ENCODE measurements around the gene FANCL. TPM values are rescaled to one million over a fixed set of nuclear protein-coding genes. Genes with fewer than 3 reads are reported as not detected.
"Not testable (repeated sequence)": the region's sequence is repeated elsewhere in the genome, so short reads cannot be mapped to it uniquely, and the experiment has no call there.

The FANCL gene
- total RNA-seq, 1 experiment from 2014 or later: 46.8 TPM

DNA sequence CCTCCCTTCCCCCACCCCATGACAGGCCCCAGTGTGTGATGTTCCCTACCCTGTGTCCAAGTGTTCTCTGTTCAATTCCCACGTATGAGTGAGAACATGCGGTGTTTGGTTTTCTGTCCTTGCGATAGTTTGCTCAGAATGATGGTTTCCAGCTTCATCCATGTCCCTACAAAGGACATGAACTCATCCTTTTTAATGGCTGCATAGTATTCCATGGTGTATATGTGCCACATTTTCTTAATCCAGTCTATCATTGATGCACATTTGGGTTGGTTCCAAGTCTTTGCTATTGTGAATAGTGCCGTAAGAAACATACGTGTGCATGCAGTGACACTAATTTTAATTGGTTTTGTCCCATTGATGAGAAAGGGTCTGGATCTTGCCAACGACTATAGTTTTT is 95.4 kb downstream of the FANCL start:
- not testable (repeated sequence) for H3K27me3 ChIP-seq (ENCODE audit: control insufficient read depth, insufficient read depth, low read length); H3K4me3 ChIP-seq (ENCODE audit: insufficient read depth, low read depth, low read length); DNase-seq

DNA sequence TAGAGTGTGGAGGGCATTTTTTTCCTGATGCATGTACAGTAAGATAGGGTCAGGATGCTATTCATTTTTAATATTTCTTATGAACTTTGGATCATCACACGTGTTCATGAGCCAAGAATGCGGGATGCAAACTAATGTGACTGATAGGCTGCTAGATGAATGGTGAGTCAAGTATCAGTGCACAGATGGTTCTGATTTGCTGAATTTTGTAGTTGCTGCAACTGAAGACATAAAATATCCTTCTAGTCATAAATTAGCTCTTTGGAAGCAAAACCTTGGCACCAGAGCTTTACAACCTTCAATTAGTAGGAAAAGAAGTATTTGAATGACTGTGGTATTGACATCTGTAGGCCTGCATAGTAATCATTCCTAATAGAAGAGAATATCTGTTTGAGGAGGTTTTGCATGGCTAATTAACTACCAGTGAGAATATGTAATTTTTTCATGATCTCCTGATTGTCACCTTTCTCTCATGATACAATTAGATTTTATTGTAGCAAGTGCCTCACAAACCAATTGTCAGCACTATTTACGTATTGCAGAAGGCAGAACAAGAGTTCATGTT is 100.5 kb downstream of the FANCL start:
- H3K36me3 ChIP-seq (replicated peaks; ENCODE audit: control insufficient read depth, insufficient read depth, low read length): no peaks in the 10 kb centered on the region
- H3K27me3 ChIP-seq (ENCODE audit: control insufficient read depth, insufficient read depth, low read length): no peaks in the 10 kb centered on the region
- H3K4me3 ChIP-seq (ENCODE audit: insufficient read depth, low read depth, low read length): no peak overlapping the region
- no peak for DNase-seq

More for the DNA sequence above, 95.4 kb downstream of the FANCL start:
- not testable (repeated sequence) for H3K36me3 ChIP-seq (replicated peaks; ENCODE audit: control insufficient read depth, insufficient read depth, low read length)

DNA sequence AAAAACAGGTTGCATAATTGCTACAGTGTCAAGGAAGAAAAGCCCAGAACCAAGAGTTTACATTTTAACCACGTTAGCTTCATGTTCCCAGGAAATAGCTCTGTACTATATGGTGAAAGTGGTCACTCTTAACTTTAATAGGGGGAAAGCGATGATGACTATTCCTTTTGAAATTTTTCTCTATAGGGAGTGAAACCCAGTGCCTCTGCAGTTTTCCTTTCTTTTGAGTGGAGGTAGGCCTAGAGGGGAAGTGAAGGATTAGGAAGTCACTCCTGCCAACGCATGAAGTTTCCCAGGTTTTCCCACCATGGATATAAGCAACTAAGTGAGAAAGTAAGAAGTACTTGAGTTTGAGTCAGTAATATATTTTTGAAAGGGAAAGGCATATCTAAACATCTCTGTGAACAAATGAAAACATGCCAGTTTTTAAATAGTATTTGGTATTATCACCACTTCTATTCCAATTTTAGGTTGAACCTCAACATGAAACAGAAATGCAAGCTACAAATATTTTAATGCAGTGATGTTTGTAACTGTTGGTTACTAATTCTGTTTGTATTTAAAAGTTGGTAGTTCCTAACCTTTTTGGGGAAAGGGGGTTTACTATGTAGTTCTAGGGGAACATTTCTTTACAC is 102.6 kb downstream of the FANCL start:
- no peaks in the 10 kb centered on the region for H3K36me3 ChIP-seq (replicated peaks; ENCODE audit: control insufficient read depth, insufficient read depth, low read length)
- no peak for DNase-seq
- H3K4me3 ChIP-seq (ENCODE audit: insufficient read depth, low read depth, low read length): no peak overlapping the region
- no peaks in the 10 kb centered on the region for H3K27me3 ChIP-seq (ENCODE audit: control insufficient read depth, insufficient read depth, low read length)

DNA sequence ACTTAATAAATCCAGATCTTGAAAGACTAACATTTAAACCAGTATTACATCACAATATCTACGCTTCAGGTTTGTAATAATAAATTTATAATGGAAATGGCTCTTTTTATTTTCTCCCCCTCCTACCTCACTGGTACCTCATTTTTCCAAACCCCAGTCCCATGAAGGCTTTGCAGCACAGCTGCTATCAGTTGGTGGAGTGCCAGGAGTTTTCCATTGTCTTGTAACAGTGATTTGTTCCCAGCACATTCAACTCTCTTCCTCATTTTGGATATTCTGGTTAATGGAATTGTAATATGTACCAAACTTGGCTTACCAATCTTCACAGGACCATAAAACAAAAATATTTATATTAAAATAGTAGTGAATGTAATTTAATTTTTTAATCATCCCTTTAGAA is 103.3 kb downstream of the FANCL start:
- Histone ChIP-seq H3K36me3 (replicated peaks; ENCODE audit: control insufficient read depth, insufficient read depth, low read length) (no peaks in the 10 kb centered on the region), H3K4me3 (ENCODE audit: insufficient read depth, low read depth, low read length) (no peak overlapping the region), H3K27me3 (ENCODE audit: control insufficient read depth, insufficient read depth, low read length) (no peaks in the 10 kb centered on the region)
- DNase-seq: no peak

DNA sequence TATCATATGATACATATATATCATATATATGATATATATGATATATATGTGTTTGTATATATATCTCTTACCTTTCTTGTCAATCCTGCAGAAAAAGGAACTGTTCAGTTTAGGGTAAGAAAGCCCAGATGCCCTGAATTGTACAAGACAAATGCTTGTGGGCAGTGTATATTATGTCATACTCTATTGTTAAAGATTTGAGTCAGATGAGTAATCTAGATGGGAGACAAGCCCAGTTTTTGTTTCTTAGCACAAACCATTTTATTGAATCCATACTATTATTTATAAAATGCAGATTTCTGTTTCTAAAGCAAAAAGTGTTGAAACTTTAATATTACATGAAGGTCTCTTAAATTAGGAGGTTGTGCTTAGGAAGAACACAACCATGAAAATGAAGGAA is 103.9 kb downstream of the FANCL start:
- Histone ChIP-seq H3K4me3 (ENCODE audit: insufficient read depth, low read depth, low read length) (no peak overlapping the region), H3K36me3 (replicated peaks; ENCODE audit: control insufficient read depth, insufficient read depth, low read length) (no peaks in the 10 kb centered on the region), H3K27me3 (ENCODE audit: control insufficient read depth, insufficient read depth, low read length) (no peaks in the 10 kb centered on the region)
- DNase-seq: no peak

DNA sequence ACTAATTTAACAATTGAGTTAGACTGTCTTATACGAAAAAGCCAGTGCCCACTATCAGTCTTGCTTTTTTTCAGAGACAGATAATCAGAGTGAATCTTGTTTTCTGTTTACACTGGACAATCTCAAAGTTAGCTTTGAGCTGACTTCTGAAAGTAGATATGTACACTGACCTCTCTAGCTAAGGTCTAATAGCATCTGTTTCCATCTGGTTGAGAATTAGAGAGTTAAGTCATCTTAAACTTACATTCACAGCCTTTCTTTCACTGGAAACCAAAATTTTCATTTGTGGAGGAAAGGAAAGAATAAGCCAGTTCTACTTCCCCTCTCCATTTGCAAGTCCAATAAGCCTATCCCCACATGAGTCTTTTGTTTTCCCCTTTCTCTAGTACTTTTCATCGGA is 105.3 kb downstream of the FANCL start:
- Histone ChIP-seq H3K36me3 (replicated peaks; ENCODE audit: control insufficient read depth, insufficient read depth, low read length) (no peaks in the 10 kb centered on the region), H3K4me3 (ENCODE audit: insufficient read depth, low read depth, low read length) (no peak overlapping the region), H3K27me3 (ENCODE audit: control insufficient read depth, insufficient read depth, low read length) (no peaks in the 10 kb centered on the region)
- no peak for DNase-seq

DNA sequence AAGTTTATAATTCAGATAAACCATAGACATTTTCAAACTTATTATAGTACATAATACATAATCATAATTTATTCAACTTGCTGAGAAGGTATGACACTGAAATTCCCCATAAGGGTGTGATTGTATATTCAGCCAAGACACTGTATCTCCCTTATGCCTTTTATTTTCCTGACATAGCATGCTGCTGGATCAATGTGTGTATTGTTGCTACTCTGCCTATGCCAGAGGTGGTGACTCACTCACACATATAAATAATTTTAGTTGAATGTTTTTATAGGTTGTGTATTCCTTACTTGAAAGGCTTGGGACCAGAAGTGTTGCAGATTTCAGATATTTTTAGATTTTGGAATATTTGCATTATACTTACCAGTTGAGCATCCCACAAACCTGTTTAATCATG is 107.7 kb downstream of the FANCL start:
- no peak overlapping the region for H3K4me3 ChIP-seq (ENCODE audit: insufficient read depth, low read depth, low read length)
- no peak for DNase-seq
- no peaks in the 10 kb centered on the region for H3K27me3 ChIP-seq (ENCODE audit: control insufficient read depth, insufficient read depth, low read length)
- no peaks in the 10 kb centered on the region for H3K36me3 ChIP-seq (replicated peaks; ENCODE audit: control insufficient read depth, insufficient read depth, low read length)

DNA sequence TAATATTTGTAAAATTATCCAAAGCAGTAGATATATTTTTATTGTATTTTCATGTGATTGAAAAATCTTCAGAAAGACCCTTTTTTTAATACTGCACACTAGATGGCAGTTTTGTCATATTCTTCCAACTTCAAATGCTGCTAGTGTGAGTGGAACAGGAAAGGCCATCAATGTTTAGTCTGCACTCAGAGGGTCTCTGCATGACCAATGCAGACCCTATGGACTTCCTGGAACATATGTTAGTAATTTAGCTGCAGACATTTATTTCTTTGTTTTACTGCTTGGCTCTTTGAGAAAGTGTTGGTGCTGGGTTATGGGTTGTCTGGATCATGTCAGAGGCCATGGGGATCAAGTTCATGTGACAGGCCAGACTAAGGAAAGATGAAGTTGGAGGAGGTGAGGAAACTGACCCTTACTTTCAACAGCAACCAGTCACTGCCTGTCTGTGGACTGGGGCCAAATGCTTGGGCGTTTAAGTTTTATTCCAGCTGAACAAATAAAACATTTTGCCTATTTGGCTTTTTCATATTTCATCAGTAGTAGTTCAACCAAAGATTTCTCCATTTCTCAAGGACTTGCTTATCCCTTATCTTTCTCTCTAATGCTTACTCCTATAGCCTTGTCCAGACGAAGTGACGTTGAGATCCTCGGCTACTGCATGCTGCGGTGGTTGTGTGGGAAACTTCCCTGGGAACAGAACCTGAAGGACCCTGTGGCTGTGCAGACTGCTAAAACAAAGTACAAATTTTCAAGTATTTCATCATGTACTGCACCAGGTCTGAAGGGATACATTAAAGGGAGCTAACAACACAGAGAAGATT is 109.7 kb downstream of the FANCL start:
- DNase-seq: no peak
- no peaks in the 10 kb centered on the region for H3K36me3 ChIP-seq (replicated peaks; ENCODE audit: control insufficient read depth, insufficient read depth, low read length)
- no peaks in the 10 kb centered on the region for H3K27me3 ChIP-seq (ENCODE audit: control insufficient read depth, insufficient read depth, low read length)
- no peak overlapping the region for H3K4me3 ChIP-seq (ENCODE audit: insufficient read depth, low read depth, low read length)

DNA sequence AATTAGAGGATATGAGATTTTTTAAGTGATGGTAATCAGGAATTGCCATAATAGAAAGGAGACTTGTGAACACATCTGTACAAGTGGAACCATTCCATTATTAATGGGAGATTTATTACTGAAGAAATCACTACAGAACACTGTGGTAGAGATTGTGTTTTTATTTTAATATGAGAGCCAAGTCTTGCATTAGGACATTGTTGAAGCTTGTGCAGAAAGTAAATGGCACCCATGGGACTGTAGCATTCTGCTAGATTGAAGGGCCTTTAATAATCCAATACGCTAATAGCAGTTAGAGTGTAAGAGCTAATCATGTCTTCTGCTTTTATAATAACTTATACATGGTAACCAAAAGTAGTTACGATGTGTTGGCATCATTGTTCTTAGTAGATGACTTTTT is 110.9 kb downstream of the FANCL start:
- no peak overlapping the region for H3K4me3 ChIP-seq (ENCODE audit: insufficient read depth, low read depth, low read length)
- H3K36me3 ChIP-seq (replicated peaks; ENCODE audit: control insufficient read depth, insufficient read depth, low read length): no peaks in the 10 kb centered on the region
- H3K27me3 ChIP-seq (ENCODE audit: control insufficient read depth, insufficient read depth, low read length): no peaks in the 10 kb centered on the region
- DNase-seq: no peak

DNA sequence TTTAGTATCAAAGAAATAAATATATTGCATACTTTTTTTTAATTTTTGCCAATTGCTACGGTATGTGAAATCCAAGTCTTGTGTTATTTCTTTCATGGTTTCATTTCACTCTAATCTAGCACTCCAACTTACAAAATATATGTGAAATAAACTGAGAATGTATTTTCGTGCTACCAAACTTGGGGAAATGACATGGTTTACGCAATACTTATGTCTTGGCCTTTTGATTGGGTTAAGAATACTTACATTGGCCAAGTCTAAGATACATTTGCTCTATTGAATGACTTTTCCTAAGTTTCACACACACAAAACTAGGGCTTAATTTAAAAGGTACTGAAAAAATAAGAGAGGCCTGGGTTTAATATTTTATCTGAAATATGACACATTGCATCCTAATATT is 114.0 kb downstream of the FANCL start:
- H3K27me3 ChIP-seq (ENCODE audit: control insufficient read depth, insufficient read depth, low read length): no peaks in the 10 kb centered on the region
- no peak for DNase-seq
- H3K4me3 ChIP-seq (ENCODE audit: insufficient read depth, low read depth, low read length): no peak overlapping the region
- no peaks in the 10 kb centered on the region for H3K36me3 ChIP-seq (replicated peaks; ENCODE audit: control insufficient read depth, insufficient read depth, low read length)

DNA sequence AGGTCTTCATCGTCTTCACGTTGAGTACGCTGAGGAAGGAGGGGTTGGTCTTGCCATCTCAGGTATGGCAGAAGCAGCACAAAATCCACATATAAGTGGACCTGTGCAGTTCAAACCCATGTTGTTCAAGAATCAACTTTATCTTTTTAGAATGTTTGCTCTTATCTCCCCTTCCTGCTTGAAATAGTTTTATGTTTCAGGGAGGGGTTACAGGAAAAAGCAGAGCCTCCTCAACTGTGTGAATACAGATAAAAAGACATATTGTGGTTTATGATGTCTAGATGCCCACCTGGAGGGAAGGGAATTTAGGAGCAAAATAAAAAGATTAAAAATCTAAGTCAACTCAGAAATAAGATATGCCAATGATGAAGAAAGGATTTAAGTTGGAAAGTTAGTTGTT is 118.6 kb downstream of the FANCL start:
- Histone ChIP-seq H3K27me3 (ENCODE audit: control insufficient read depth, insufficient read depth, low read length) (no peaks in the 10 kb centered on the region), H3K4me3 (ENCODE audit: insufficient read depth, low read depth, low read length) (no peak overlapping the region), H3K36me3 (replicated peaks; ENCODE audit: control insufficient read depth, insufficient read depth, low read length) (no peaks in the 10 kb centered on the region)
- DNase-seq: no peak

DNA sequence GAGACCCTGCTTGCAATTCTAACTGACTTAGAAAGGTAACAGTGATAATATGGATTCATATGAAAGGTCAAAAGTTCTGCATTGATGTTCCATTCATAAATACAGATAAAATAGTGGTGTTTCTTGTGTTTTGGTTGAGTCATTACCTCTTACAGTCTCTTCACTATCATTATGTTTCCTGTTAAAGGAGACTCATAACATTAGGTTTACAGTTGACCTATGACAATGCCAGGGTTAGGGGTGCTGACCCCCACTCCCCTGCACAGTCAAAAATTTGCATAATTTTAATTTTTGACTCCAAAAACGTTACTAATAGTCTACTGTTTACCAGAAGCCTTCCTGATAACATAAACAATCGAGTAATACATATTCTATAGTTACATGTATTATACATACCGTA is 119.1 kb downstream of the FANCL start:
- no peaks in the 10 kb centered on the region for H3K27me3 ChIP-seq (ENCODE audit: control insufficient read depth, insufficient read depth, low read length)
- H3K36me3 ChIP-seq (replicated peaks; ENCODE audit: control insufficient read depth, insufficient read depth, low read length): no peaks in the 10 kb centered on the region
- no peak for DNase-seq

DNA sequence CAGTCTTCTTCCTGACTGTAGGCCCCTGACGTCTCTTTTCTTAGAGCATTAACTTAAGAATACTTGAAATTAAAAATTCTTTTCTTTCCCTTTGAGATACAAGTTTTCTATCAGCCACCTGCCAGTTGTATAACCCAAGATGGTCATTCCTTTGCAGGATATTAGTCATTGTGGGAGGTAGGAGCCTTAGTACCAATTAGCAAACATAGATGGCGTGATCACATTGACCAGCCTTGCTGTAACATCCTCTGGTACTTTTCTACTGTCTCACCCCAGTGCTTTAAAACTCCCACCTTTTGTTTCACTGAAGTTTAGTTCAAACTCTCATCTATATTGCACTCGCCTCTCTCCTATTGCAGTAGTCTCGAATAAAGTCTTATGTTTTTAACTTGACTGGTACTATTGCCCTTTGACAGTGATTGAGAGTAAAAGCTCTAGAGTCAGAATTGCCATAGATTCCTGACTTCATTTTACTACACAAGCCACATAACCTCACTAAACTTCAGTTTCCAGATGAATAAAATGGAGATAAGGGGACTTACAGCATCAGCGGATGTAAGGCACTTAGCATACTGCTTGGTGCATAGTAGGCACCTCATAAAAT is 120.4 kb downstream of the FANCL start:
- no peaks in the 10 kb centered on the region for H3K27me3 ChIP-seq (ENCODE audit: control insufficient read depth, insufficient read depth, low read length)
- H3K36me3 ChIP-seq (replicated peaks; ENCODE audit: control insufficient read depth, insufficient read depth, low read length): no peaks in the 10 kb centered on the region
- DNase-seq: no peak
- H3K4me3 ChIP-seq (ENCODE audit: insufficient read depth, low read depth, low read length): no peak overlapping the region

More for the DNA sequence above, 119.1 kb downstream of the FANCL start:
- H3K4me3 ChIP-seq (ENCODE audit: insufficient read depth, low read depth, low read length): no peak overlapping the region

DNA sequence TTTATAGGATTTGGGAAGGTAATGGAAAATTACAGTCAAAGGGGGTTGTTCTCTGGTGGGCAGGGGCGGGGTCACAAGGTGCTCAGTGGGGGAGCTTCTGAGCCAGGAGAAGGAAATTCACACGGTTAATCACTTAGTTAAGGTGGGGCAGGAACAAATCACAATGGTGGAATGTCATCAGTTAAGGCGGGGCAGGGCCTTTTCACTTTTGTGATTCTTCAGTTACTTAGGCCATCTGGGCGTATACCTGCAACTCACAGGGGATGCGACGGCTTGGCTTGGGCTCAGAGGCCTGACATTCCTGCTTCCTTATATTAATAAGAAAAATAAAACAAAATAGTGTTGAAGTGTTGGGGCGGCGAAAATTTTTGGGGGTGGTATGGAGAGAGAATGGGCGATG is 127.6 kb downstream of the FANCL start:
- DNase-seq; H3K36me3 ChIP-seq (replicated peaks; ENCODE audit: control insufficient read depth, insufficient read depth, low read length); H3K4me3 ChIP-seq (ENCODE audit: insufficient read depth, low read depth, low read length); H3K27me3 ChIP-seq (ENCODE audit: control insufficient read depth, insufficient read depth, low read length): not testable (repeated sequence)

DNA sequence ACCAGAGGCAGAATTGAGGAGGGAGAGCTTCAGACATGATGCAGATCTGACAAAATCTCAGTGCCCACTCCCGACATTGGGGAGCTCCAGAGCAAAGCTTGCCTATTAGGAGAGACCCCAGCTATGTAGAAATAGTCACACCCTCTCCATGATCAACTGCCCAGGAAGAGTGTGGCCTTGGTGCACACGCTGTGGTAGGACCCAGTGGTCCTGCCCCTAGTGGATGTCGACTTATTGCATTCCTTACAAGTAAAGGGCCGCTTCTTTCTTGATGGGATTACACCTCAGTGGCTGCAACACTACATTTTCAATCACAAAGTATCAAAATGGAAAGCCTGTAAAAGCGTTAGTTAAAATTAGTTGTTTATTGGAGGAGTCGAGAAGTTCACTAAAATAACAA is 130.4 kb downstream of the FANCL start:
- Histone ChIP-seq H3K36me3 (replicated peaks; ENCODE audit: control insufficient read depth, insufficient read depth, low read length) (no peaks in the 10 kb centered on the region), H3K27me3 (ENCODE audit: control insufficient read depth, insufficient read depth, low read length) (no peaks in the 10 kb centered on the region), H3K4me3 (ENCODE audit: insufficient read depth, low read depth, low read length) (no peak overlapping the region)
- DNase-seq: peak; percentile 10

Data from H7 (cell line).